Myocyte (in vitro differentiated cells): ENCODE measurements around the gene UGT2B17. TPM values are rescaled to one million over a fixed set of nuclear protein-coding genes. Genes with fewer than 3 reads are reported as not detected.
"Not testable (repeated sequence)": the region's sequence is repeated elsewhere in the genome, so short reads cannot be mapped to it uniquely, and the experiment has no call there.

Experiments used
- DNase-seq: peaks from one replicate; pipeline ENCODE4 v3.0.0-alpha.2; 2012; ENCODE audit warnings: low read depth
- total RNA-seq: library from RNA; depleted of rRNA; stranded (reverse); fragments of >200 nt; gene quantifications from 2 replicates; pipeline ENCODE4 v1.2.3, GENCODE V29; 2014

The UGT2B17 gene
- total RNA-seq, 1 donor from 2014 or later, result not detected

- no peak for DNase-seq
Observed at GRCh38 chr4:68569466-68570121, 6.5 kb downstream of the UGT2B17 start.

GRCh38 chr4:68569036-68569435 is 7.1 kb downstream of the UGT2B17 start:
- DNase-seq, result not testable (repeated sequence)

GRCh38 chr4:68568535-68568934 is 7.6 kb downstream of the UGT2B17 start:
- not testable (repeated sequence) for DNase-seq

DNA sequence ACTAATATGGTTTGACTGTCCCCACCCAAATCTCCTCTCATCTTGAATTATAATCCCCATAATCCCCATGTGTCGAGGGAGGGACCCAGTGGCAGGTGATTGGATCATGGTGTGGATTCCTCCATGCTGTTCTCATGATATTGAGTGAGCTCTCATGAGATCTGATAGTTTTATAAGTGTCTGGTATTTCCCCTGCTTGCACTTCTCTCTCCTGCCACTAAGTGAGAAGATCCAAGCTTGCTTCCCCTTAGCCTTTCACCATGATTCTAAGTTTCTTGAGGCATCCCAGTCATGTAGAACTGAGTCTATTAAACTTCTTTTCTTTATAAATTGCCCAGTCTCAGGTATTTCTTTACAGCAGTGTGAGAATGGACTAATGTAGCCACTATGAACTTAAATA is 9.8 kb downstream of the UGT2B17 start:
- DNase-seq, result not testable (repeated sequence)

- DNase-seq, result not testable (repeated sequence)
Observed at GRCh38 chr4:68565082-68565481, 11.0 kb downstream of the UGT2B17 start.

DNA sequence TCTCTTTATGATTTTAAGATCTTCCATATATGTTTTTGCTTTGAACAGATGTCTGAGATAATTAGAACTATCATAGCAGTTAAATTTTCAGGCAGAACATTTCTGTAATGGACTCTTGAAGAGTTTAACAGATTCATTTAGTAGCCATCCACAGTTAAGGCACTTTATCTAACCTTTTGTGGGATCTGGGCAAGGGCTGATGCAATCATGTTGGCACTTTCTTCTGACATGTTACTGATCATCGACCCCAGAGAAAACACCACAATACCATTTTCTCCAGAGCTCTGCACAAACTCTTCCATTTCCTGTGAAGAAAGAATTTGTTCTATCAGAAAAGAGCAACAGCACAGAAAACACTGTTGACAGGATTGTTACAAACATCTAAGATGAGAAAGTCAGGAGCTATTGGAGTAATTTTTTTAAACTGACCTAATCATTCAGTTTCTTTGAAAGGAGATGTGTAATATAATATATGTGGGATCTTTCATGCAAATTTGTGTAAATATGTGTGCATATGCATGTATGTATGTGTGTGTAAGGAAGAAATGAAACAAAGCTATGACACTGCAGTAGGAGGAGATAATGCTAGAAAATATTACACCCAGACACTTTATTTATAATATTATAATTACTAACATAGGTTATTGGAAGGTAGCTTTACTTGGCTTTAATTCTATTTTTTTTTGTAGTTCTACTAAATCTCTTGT is 15.6 kb downstream of the UGT2B17 start:
- not testable (repeated sequence) for DNase-seq

- DNase-seq, result not testable (repeated sequence)
Observed at GRCh38 chr4:68553830-68554229, 22.3 kb downstream of the UGT2B17 start.

GRCh38 chr4:68552818-68553811 is 23.0 kb downstream of the UGT2B17 start:
- not testable (repeated sequence) for DNase-seq

GRCh38 chr4:68542742-68543141 is 33.4 kb downstream of the UGT2B17 start:
- DNase-seq, result not testable (repeated sequence)

DNA sequence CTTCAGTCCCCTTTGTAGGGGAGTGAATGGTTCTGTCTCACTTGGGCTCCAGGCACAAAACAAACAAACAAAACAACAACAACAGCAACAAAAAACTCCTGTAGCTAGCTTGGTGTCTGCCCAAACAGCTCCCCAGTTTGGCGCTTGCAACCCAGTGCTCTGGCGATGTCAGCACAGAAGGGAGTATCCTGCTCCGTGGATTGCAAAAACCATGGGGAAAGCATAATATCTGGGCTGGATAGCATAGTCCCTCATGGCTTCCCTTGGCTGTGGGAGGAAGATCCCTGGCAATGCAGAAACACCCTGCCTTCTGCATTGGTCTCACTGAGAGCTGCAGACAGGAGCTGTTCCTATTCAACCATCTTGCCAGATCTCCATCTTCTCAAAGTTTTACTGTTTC is 39.7 kb downstream of the UGT2B17 start:
- no peak for DNase-seq

- DNase-seq, result peak; percentile 54
Observed at GRCh38 chr4:68535974-68536373, 40.1 kb downstream of the UGT2B17 start.

DNA sequence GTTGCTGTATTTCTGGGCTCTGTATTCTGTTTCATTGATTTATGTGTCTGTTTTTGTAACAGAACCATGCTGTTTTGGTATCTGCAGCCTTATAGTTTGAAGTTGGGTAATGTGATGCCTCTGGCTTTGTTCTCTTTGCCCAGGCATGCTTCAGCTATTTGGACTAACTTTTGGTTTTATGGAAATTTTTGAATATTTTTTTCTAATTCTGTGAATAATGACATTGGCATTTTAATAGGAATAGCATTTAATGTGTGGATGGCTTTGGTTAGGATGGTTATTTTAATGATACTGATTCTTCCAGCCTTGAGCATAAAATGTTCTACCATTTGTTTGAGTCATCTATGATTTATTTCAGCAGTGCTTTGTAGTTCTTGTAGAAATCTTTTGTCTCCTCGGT is 53.9 kb downstream of the UGT2B17 start:
- peak; percentile 33 for DNase-seq

DNA sequence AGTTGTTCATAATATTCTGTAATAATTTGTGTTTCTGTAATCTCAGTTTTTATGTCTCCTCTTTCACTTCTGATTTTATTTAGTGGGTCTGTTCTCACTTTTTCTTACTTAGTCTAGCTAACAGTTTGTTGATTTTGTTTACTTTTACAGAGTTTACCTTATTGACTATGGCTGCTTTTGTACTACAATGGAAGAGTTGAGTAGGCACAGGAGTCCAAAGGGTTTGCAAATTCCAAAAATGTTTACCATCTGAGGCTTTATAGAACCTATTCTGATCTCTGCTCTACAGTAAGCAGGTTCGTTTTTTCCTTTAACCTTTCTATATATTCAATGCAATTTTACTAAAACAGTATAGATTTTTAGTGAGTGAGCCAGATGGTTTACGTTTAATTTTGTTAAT is 55.1 kb downstream of the UGT2B17 start:
- DNase-seq, result no peak

DNA sequence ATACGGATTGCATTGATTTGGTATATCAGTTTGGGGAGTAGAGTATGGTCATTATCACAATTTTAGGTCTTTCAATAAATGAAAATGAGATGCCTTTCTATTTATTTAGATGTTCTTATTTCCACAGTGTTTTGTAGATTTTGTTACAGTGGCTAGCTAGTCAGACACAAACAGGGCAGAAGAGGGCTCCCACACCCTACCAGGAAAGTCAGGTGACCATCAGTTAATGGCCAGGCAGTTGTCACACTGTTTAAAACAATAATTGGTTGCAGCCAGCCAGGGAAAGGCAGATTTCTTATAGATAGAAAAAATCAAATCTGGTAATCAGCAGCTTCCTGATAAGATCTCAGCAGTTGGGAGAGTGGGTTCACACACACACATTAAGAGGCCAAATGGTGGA is 57.2 kb downstream of the UGT2B17 start:
- no peak for DNase-seq

DNA sequence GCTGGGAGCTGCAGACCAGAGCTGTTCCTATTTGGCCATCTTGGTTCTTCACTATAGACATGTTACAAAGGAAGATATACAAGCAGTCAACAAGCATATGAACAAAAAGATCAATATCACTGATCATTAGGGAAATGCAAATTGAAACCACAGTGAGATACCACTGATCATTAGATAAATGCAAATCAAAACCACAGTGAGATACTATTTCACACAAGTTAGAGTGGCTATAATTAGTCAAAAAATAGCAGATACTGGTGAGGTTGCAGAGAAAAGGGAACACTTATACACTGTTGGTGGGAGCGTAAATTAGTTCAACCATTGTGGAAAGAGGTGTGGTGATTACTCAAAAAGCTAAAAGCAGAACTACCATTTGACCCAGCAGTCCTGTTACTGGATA is 70.7 kb downstream of the UGT2B17 start:
- DNase-seq, result not testable (repeated sequence)

DNA sequence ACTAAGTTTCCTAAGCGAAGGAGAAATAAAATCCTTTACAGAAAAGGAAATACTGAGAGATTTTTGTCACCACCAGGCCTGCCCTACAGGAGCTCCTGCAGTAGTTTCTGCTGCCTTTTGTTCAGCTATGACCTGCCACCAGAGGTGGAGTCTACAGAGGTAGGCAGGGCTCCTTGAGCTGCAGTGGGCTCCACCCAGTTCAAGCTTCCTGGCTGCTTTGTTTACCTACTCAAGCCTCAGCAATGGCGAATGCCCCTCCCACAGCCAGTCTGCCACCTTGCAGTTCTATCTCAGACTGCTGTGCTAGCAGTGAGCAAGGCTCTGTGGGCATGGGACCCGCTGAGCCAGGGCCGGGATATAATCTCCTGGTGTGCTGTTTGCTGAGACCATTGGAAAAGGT is 71.3 kb downstream of the UGT2B17 start:
- DNase-seq, result not testable (repeated sequence)

DNA sequence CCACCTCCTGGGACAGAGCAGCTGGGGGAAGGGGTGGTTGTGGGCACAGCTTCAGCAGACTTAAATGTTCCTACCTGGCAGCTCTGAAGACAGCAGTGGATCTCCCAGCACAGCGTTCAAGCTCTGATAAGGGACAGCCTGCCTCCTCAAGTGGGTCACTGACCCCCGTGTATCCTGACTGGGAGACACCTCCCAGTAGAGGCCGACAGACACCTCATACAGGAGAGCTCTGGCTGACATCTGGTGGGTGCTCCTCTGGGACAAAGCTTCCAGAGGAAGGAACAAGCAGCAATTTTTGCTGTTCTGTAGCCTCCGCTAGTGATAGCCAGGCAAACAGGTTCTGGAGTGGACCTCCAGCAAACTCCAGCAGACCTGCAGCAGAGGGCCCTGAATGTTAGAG is 72.7 kb downstream of the UGT2B17 start:
- DNase-seq, result not testable (repeated sequence)

- DNase-seq, result no peak
Observed at GRCh38 chr4:68499021-68499420, 77.1 kb downstream of the UGT2B17 start.

- DNase-seq, result peak; percentile 74
Observed at GRCh38 chr4:68498413-68499007, 77.6 kb downstream of the UGT2B17 start.

DNA sequence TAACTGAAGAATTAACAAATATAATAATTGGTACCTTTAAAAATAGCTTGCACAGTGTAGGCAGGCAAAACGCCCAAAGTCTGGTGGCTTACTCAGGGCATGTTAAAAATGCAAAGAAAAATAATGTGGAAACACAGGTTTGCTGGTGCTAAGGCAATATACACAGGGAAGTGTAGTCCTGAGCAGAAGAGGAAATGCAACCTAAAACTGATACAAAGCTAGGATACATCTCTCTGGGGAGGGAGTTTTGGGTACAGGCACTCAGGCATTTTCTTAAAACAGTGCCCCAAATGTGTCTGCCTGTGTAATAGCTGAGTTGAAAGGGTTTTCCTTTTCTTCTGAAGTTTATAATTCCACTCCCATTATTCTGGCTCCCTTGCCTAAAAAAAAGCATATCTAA is 81.4 kb downstream of the UGT2B17 start:
- no peak for DNase-seq

- no peak for DNase-seq
Observed at GRCh38 chr4:68490826-68491457, 85.2 kb downstream of the UGT2B17 start.
